Keratinocyte (primary cell): ENCODE data around the gene TNS1.

Source experiments
- EZH2 ChIP-seq: IDR thresholded peaks from one replicate; pipeline ENCODE4 v1.6.1; 2012; ENCODE audit warnings: inconsistent platforms, mild to moderate bottlenecking, low read length, moderate library complexity
- TF ChIP-seq, protein P1 (sequence below), 3 experiments: IDR thresholded peaks in 1 of 3; conservative IDR thresholded peaks in 1 of 3; optimal IDR thresholded peaks in 1 of 3; 2 replicates in 2 of 3; 3 replicates in 1 of 3; pipeline versions ENCODE3 to v1.5.1; 2011; ENCODE audit warnings: low read length in 3 of 3, mild to moderate bottlenecking in 3 of 3, moderate library complexity in 2 of 3, control low read depth in 1 of 3, inconsistent platforms in 1 of 3; ENCODE audit not compliant: insufficient read depth in 2 of 3; ENCODE audit errors: extremely low read depth in 1 of 3

GRCh38 chr2:217775920-217776503, 226.8 kb downstream of the TNS1 start:
- TF ChIP-seq, protein P1, sequence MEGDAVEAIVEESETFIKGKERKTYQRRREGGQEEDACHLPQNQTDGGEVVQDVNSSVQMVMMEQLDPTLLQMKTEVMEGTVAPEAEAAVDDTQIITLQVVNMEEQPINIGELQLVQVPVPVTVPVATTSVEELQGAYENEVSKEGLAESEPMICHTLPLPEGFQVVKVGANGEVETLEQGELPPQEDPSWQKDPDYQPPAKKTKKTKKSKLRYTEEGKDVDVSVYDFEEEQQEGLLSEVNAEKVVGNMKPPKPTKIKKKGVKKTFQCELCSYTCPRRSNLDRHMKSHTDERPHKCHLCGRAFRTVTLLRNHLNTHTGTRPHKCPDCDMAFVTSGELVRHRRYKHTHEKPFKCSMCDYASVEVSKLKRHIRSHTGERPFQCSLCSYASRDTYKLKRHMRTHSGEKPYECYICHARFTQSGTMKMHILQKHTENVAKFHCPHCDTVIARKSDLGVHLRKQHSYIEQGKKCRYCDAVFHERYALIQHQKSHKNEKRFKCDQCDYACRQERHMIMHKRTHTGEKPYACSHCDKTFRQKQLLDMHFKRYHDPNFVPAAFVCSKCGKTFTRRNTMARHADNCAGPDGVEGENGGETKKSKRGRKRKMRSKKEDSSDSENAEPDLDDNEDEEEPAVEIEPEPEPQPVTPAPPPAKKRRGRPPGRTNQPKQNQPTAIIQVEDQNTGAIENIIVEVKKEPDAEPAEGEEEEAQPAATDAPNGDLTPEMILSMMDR (optimal IDR thresholded peaks at IDR 0.05 in 1 of 3, IDR thresholded peaks at IDR 0.05 in 1 of 3, conservative IDR thresholded peaks at IDR 0.05 in 1 of 3; ENCODE audit: extremely low read depth in 1 of 3, insufficient read depth in 2 of 3, low read length in 3 of 3), result no peak
- TF ChIP-seq EZH2, result no peak
